HUES64 (cell line): ENCODE results near the gene RAB22A.

Experiments
- H3K27ac ChIP-seq: 2 replicates; pipeline ENCODE4 v1.7.0; 2013; ENCODE audit warnings: low read depth, low read length, inconsistent platforms
- H3K27me3 ChIP-seq: 2 replicates; pipeline ENCODE4 v1.6.1; 2013; ENCODE audit warnings: mild to moderate bottlenecking, low read length; ENCODE audit not compliant: insufficient read depth
- H3K36me3 ChIP-seq: 2 replicates; pipeline ENCODE4 v1.6.1; 2013; ENCODE audit warnings: mild to moderate bottlenecking, low read length; ENCODE audit not compliant: insufficient read depth
- H3K4me1 ChIP-seq: 2 replicates; pipeline ENCODE4 v1.6.1; 2013; ENCODE audit warnings: mild to moderate bottlenecking, low read length, moderate library complexity; ENCODE audit not compliant: insufficient read depth
- H3K4me3 ChIP-seq: 2 replicates; pipeline ENCODE4 v1.5.1; 2013; ENCODE audit warnings: mild to moderate bottlenecking, low read length, moderate library complexity
- H3K9ac ChIP-seq: 2 replicates; pipeline ENCODE4 v1.6.1; 2013; ENCODE audit warnings: mild to moderate bottlenecking, low read depth, low read length
- H3K9me3 ChIP-seq: 2 replicates; pipeline ENCODE4 v1.6.1; 2013; ENCODE audit warnings: low read depth, low read length; ENCODE audit not compliant: insufficient read depth
- WGBS: fragments of 150-250, 120-280 bp; methylation state at CpG from one replicate; pipeline ENCODE4 v1.1.7; 2013; ENCODE audit warnings: missing lambda C conversion rate; 5-methylcytosine and 5-hydroxymethylcytosine counted together

RAB22A gene

GRCh38 chr20:58327211-58327610 lies 17.7 kb downstream of the RAB22A start:
- WGBS, result 91% methylated on average over 2 of the region's 2 CpGs
- no peak overlapping the region for H3K27ac ChIP-seq
- H3K4me1 ChIP-seq, result peaks cover 11% of the 10 kb centered on the region; the same call in 1 of the 2 replicates
- 0 out of 2 replicates have a peak, but pooled peaks cover 3% of the 10 kb centered on the region for H3K36me3 ChIP-seq
- no peaks in the 10 kb centered on the region for H3K27me3 ChIP-seq
- H3K9ac ChIP-seq, result no peak overlapping the region
- no peaks in the 10 kb centered on the region for H3K9me3 ChIP-seq
- H3K4me3 ChIP-seq, result no peak overlapping the region

- Histone ChIP-seq H3K4me3 (no peak overlapping the region), H3K9me3 (no peaks in the 10 kb centered on the region), H3K36me3 (0 out of 2 replicates have a peak, but pooled peaks cover 3% of the 10 kb centered on the region), H3K4me1 (peaks cover 11% of the 10 kb centered on the region; the same call in 1 of the 2 replicates), H3K27ac (no peak overlapping the region; the same call in 1 of the 2 replicates), H3K9ac (no peak overlapping the region), H3K27me3 (no peaks in the 10 kb centered on the region)
- WGBS, result 46% methylated on average over 7 of the region's 7 CpGs
Measured at GRCh38 chr20:58328836-58329235, 19.3 kb downstream of the RAB22A start.

GRCh38 chr20:58329711-58330110 lies 20.2 kb downstream of the RAB22A start:
- H3K27me3 ChIP-seq, result no peaks in the 10 kb centered on the region
- H3K9me3 ChIP-seq, result no peaks in the 10 kb centered on the region
- no peak overlapping the region for H3K4me3 ChIP-seq
- no peak overlapping the region for H3K27ac ChIP-seq
- H3K36me3 ChIP-seq, result 0 out of 2 replicates have a peak, but pooled peaks cover 3% of the 10 kb centered on the region
- H3K9ac ChIP-seq, result no peak overlapping the region
- peaks cover 11% of the 10 kb centered on the region; the same call in 1 of the 2 replicates for H3K4me1 ChIP-seq

- H3K27ac ChIP-seq, result no peak overlapping the region
- no peaks in the 10 kb centered on the region for H3K9me3 ChIP-seq
- H3K9ac ChIP-seq, result no peak overlapping the region
- peaks cover 11% of the 10 kb centered on the region; the same call in 1 of the 2 replicates for H3K4me1 ChIP-seq
- 0 out of 2 replicates have a peak, but pooled peaks cover 3% of the 10 kb centered on the region for H3K36me3 ChIP-seq
- H3K27me3 ChIP-seq, result no peaks in the 10 kb centered on the region
- no peak overlapping the region for H3K4me3 ChIP-seq
- WGBS, result 96% methylated on average over 2 of the region's 3 CpGs
Measured at GRCh38 chr20:58330249-58330648, 20.7 kb downstream of the RAB22A start.

- Histone ChIP-seq H3K9ac (no peak overlapping the region), H3K9me3 (no peaks in the 10 kb centered on the region), H3K4me3 (no peak overlapping the region), H3K27me3 (no peaks in the 10 kb centered on the region), H3K36me3 (0 out of 2 replicates have a peak, but pooled peaks cover 3% of the 10 kb centered on the region), H3K27ac (no peak overlapping the region), H3K4me1 (peaks cover 11% of the 10 kb centered on the region; the same call in 1 of the 2 replicates)
- WGBS, result 87% methylated on average over 1 of the region's 1 CpG
Measured at GRCh38 chr20:58330687-58331086, 21.2 kb downstream of the RAB22A start.

- H3K27me3 ChIP-seq, result no peaks in the 10 kb centered on the region
- peaks cover 11% of the 10 kb centered on the region; the same call in 1 of the 2 replicates for H3K4me1 ChIP-seq
- no peak overlapping the region for H3K27ac ChIP-seq
- no peaks in the 10 kb centered on the region for H3K9me3 ChIP-seq
- no peak overlapping the region for H3K9ac ChIP-seq
- WGBS, result 95% methylated on average over 1 of the region's 3 CpGs
- H3K36me3 ChIP-seq, result 0 out of 2 replicates have a peak, but pooled peaks cover 3% of the 10 kb centered on the region
- H3K4me3 ChIP-seq, result no peak overlapping the region
Measured at GRCh38 chr20:58331961-58332551, 22.5 kb downstream of the RAB22A start.

- H3K4me3 ChIP-seq, result no peak overlapping the region
- H3K9me3 ChIP-seq, result no peaks in the 10 kb centered on the region
- WGBS, result 88% methylated on average over 6 of the region's 6 CpGs
- H3K4me1 ChIP-seq, result peaks cover 14% of the 10 kb centered on the region
- no peak overlapping the region for H3K27ac ChIP-seq
- H3K9ac ChIP-seq, result no peak overlapping the region
- H3K36me3 ChIP-seq, result peaks cover 4% of the 10 kb centered on the region; the same call in 1 of the 2 replicates
- no peaks in the 10 kb centered on the region for H3K27me3 ChIP-seq
Measured at GRCh38 chr20:58339741-58340140, 30.2 kb downstream of the RAB22A start.

GRCh38 chr20:58340151-58340550 lies 30.6 kb downstream of the RAB22A start:
- Histone ChIP-seq H3K4me1 (peaks cover 14% of the 10 kb centered on the region), H3K27ac (no peak overlapping the region), H3K36me3 (peaks cover 7% of the 10 kb centered on the region), H3K4me3 (no peak overlapping the region), H3K9ac (no peak overlapping the region), H3K27me3 (no peaks in the 10 kb centered on the region), H3K9me3 (no peaks in the 10 kb centered on the region)
- 86% methylated on average over 4 of the region's 4 CpGs for WGBS

GRCh38 chr20:58340853-58341252 lies 31.3 kb downstream of the RAB22A start:
- Histone ChIP-seq H3K36me3 (peaks cover 14% of the 10 kb centered on the region), H3K4me3 (no peak overlapping the region), H3K4me1 (peaks cover 14% of the 10 kb centered on the region), H3K27me3 (no peaks in the 10 kb centered on the region), H3K9me3 (no peaks in the 10 kb centered on the region), H3K27ac (no peak overlapping the region), H3K9ac (no peak overlapping the region)
- 90% methylated on average over 2 of the region's 2 CpGs for WGBS

- no peak overlapping the region for H3K27ac ChIP-seq
- no peak overlapping the region for H3K4me3 ChIP-seq
- H3K9me3 ChIP-seq, result no peaks in the 10 kb centered on the region
- no peaks in the 10 kb centered on the region for H3K27me3 ChIP-seq
- peaks cover 26% of the 10 kb centered on the region for H3K36me3 ChIP-seq
- peaks cover 14% of the 10 kb centered on the region for H3K4me1 ChIP-seq
- H3K9ac ChIP-seq, result no peak overlapping the region
- WGBS, result 90% methylated on average over 2 of the region's 3 CpGs
Measured at GRCh38 chr20:58342104-58342945, 32.8 kb downstream of the RAB22A start.

- H3K9ac ChIP-seq, result no peak overlapping the region
- H3K4me3 ChIP-seq, result no peak overlapping the region
- H3K27ac ChIP-seq, result no peak overlapping the region
- H3K36me3 ChIP-seq, result peaks cover 26% of the 10 kb centered on the region
- no peaks in the 10 kb centered on the region for H3K9me3 ChIP-seq
- no peaks in the 10 kb centered on the region for H3K27me3 ChIP-seq
- peaks cover 14% of the 10 kb centered on the region for H3K4me1 ChIP-seq
- WGBS, result 90% methylated on average over 4 of the region's 4 CpGs
Measured at GRCh38 chr20:58344741-58345140, 35.2 kb downstream of the RAB22A start.
